Measurements from ENCODE around the gene ADGRV1. TPM values are rescaled to one million over a fixed set of nuclear protein-coding genes. Genes with fewer than 3 reads are reported as not detected.
A peak's percentile ranks its signal among the peaks of the same experiment; 100 is the strongest.
"Not testable (repeated sequence)": the region's sequence is repeated elsewhere in the genome, so short reads cannot be mapped to it uniquely, and the experiment has no call there.

Gene ADGRV1
- total RNA-seq, 1 donor from 2014 or later: 1.7 TPM

- no peak for DNase-seq (ENCODE audit: low spot score)
- no peak for ATAC-seq
- intact Hi-C loops (cut with DNase I): loop anchor here (10.0 kb wide), 1 partner anchor 156 kb away; no protein-coding TSS in a partner anchor
Measured at GRCh38 chr5:90939211-90939610, 380.6 kb downstream of the ADGRV1 start.

GRCh38 chr5:90940227-90940995 is 381.8 kb downstream of the ADGRV1 start:
- intact Hi-C loops (cut with DNase I): no loop called here
- DNase-seq (ENCODE audit: low spot score) (peak; percentile 63), ATAC-seq (peak; percentile 85)

GRCh38 chr5:90941002-90941720 is 382.6 kb downstream of the ADGRV1 start:
- intact Hi-C loops (cut with DNase I): no loop called here
- no peak for ATAC-seq

GRCh38 chr5:90944116-90944515 is 385.5 kb downstream of the ADGRV1 start:
- DNase-seq (ENCODE audit: low spot score) (no peak), ATAC-seq (no peak)
- intact Hi-C loops (cut with DNase I): no loop called here

More at GRCh38 chr5:90941002-90941720, 382.6 kb downstream of the ADGRV1 start:
- DNase-seq (ENCODE audit: low spot score): no peak

- DNase-seq (ENCODE audit: low spot score) (no peak), ATAC-seq (no peak)
- intact Hi-C loops (cut with DNase I): no loop called here
Measured at GRCh38 chr5:90947667-90948066, 389.1 kb downstream of the ADGRV1 start.

GRCh38 chr5:90948969-90949368 is 390.4 kb downstream of the ADGRV1 start:
- intact Hi-C loops (cut with DNase I): no loop called here
- DNase-seq (ENCODE audit: low spot score): no peak
- no peak for ATAC-seq

- ATAC-seq: no peak
- intact Hi-C loops (cut with DNase I): no loop called here
Measured at GRCh38 chr5:90949469-90950358, 391.1 kb downstream of the ADGRV1 start.

GRCh38 chr5:90955001-90955635 is 396.5 kb downstream of the ADGRV1 start:
- DNase-seq (ENCODE audit: low spot score): no peak
- no peak for ATAC-seq

More at GRCh38 chr5:90949469-90950358, 391.1 kb downstream of the ADGRV1 start:
- DNase-seq (ENCODE audit: low spot score): no peak

GRCh38 chr5:90956511-90957097 is 398.0 kb downstream of the ADGRV1 start:
- DNase-seq (ENCODE audit: low spot score) (no peak), ATAC-seq (no peak)
- intact Hi-C loops (cut with DNase I): no loop called here

More at GRCh38 chr5:90955001-90955635, 396.5 kb downstream of the ADGRV1 start:
- intact Hi-C loops (cut with DNase I): no loop called here

GRCh38 chr5:90957906-90958305 is 399.3 kb downstream of the ADGRV1 start:
- DNase-seq (ENCODE audit: low spot score): no peak
- ATAC-seq: no peak
- intact Hi-C loops (cut with DNase I): no loop called here

GRCh38 chr5:90959262-90959661 is 400.7 kb downstream of the ADGRV1 start:
- intact Hi-C loops (cut with DNase I): no loop called here
- no peak for DNase-seq (ENCODE audit: low spot score)
- ATAC-seq: no peak

- no peak for ATAC-seq
- intact Hi-C loops (cut with DNase I): no loop called here
- no peak for DNase-seq (ENCODE audit: low spot score)
Measured at GRCh38 chr5:90962481-90962880, 403.9 kb downstream of the ADGRV1 start.

GRCh38 chr5:90965110-90965685 is 406.6 kb downstream of the ADGRV1 start:
- intact Hi-C loops (cut with DNase I): no loop called here
- no peak for ATAC-seq

GRCh38 chr5:90967443-90967842 is 408.8 kb downstream of the ADGRV1 start:
- DNase-seq (ENCODE audit: low spot score): no peak
- no peak for ATAC-seq
- intact Hi-C loops (cut with DNase I): no loop called here

More at GRCh38 chr5:90965110-90965685, 406.6 kb downstream of the ADGRV1 start:
- no peak for DNase-seq (ENCODE audit: low spot score)

GRCh38 chr5:90967851-90968250 is 409.3 kb downstream of the ADGRV1 start:
- DNase-seq (ENCODE audit: low spot score): no peak
- intact Hi-C loops (cut with DNase I): no loop called here
- ATAC-seq: no peak

- intact Hi-C loops (cut with DNase I): no loop called here
Measured at GRCh38 chr5:90968319-90968718, 409.7 kb downstream of the ADGRV1 start.

GRCh38 chr5:90969945-90970344 is 411.3 kb downstream of the ADGRV1 start:
- DNase-seq (ENCODE audit: low spot score); intact Hi-C loops (cut with DNase I); ATAC-seq: not testable (repeated sequence)

More at GRCh38 chr5:90968319-90968718, 409.7 kb downstream of the ADGRV1 start:
- DNase-seq (ENCODE audit: low spot score) (no peak), ATAC-seq (no peak)

- intact Hi-C loops (cut with DNase I): no loop called here
- no peak for DNase-seq (ENCODE audit: low spot score)
- ATAC-seq: no peak
Measured at GRCh38 chr5:90981177-90981576, 422.6 kb downstream of the ADGRV1 start.
